HepG2 (cell line): ENCODE results near the gene NSMF. TPM values are rescaled to one million over a fixed set of nuclear protein-coding genes. Genes with fewer than 3 reads are reported as not detected.

Experiments
- CHCHD3 ChIP-seq: sonication (generic); formaldehyde crosslinking; IDR thresholded peaks from 2 replicates; pipeline ENCODE4 v1.8.0; 2022; ENCODE audit warnings: mild to moderate bottlenecking, missing genetic modification reagents, moderate library complexity
- DPF2 ChIP-seq: sonication (generic); formaldehyde crosslinking; IDR thresholded peaks from 2 replicates; pipeline ENCODE4 v1.4.0; 2020; ENCODE audit warnings: mild to moderate bottlenecking, low read depth, missing genetic modification reagents, borderline replicate concordance
- EP300 ChIP-seq, 3 experiments: sonication (generic) in 1 of 3; formaldehyde crosslinking in 1 of 3; IDR thresholded peaks; 2 replicates each; pipeline versions ENCODE4 v1.5.1 to v1.6.1; 2011 to 2020; ENCODE audit warnings: low read depth in 2 of 3, low read length in 2 of 3, borderline replicate concordance in 1 of 3, improper control_type of control experiment in 1 of 3, mild to moderate bottlenecking in 1 of 3, missing genetic modification reagents in 1 of 3, moderate library complexity in 1 of 3
- HDAC1 ChIP-seq: sonication (generic); formaldehyde crosslinking; IDR thresholded peaks from 2 replicates; pipeline ENCODE4 v1.5.1; 2020; ENCODE audit warnings: mild to moderate bottlenecking, missing genetic modification reagents
- KAT7 ChIP-seq: IDR thresholded peaks from 2 replicates; pipeline ENCODE4 v1.6.1; 2018; ENCODE audit warnings: borderline replicate concordance, missing compliant biosample characterization
- MTA3 ChIP-seq: sonication (generic); formaldehyde crosslinking; IDR thresholded peaks from 2 replicates; pipeline ENCODE4 v1.4.0; 2020; ENCODE audit warnings: missing genetic modification reagents
- NFYC ChIP-seq: IDR thresholded peaks from 2 replicates; pipeline ENCODE4 v1.6.1; 2016; ENCODE audit warnings: missing genetic modification reagents, missing compliant biosample characterization
- SALL1 ChIP-seq: sonication (generic); formaldehyde crosslinking; IDR thresholded peaks from 2 replicates; pipeline ENCODE4 v1.8.0; 2022; ENCODE audit warnings: mild to moderate bottlenecking, missing genetic modification reagents
- SOX6 ChIP-seq, 2 experiments: fragments of 450-650 bp in 1 of 2; sonication (generic) in 1 of 2; formaldehyde crosslinking in 1 of 2; IDR thresholded peaks; 2 replicates each; pipeline versions ENCODE4 v1.4.0 to v1.6.1; 2017 to 2020; ENCODE audit warnings: antibody characterized with exemption in 1 of 2, mild to moderate bottlenecking in 1 of 2, missing genetic modification reagents in 1 of 2
- SRY ChIP-seq: sonication (generic); formaldehyde crosslinking; IDR thresholded peaks from 2 replicates; pipeline ENCODE4 v1.8.0; 2022; ENCODE audit warnings: mild to moderate bottlenecking, missing genetic modification reagents
- TEF ChIP-seq: sonication (generic); formaldehyde crosslinking; IDR thresholded peaks from 2 replicates; pipeline ENCODE4 v1.5.0; 2020; ENCODE audit warnings: missing genetic modification reagents
- ZNF224 ChIP-seq: sonication (generic); formaldehyde crosslinking; IDR thresholded peaks from 2 replicates; pipeline ENCODE4 v1.5.0; 2020; ENCODE audit warnings: mild to moderate bottlenecking, missing genetic modification reagents
- ZNF30 ChIP-seq: sonication (generic); formaldehyde crosslinking; IDR thresholded peaks from 2 replicates; pipeline ENCODE4 v1.5.0; 2020; ENCODE audit warnings: mild to moderate bottlenecking, missing genetic modification reagents
- ZNF33A ChIP-seq: sonication (generic); formaldehyde crosslinking; IDR thresholded peaks from 2 replicates; pipeline ENCODE4 v1.5.1; 2020; ENCODE audit warnings: missing genetic modification reagents, mild to moderate bottlenecking, moderate library complexity, borderline replicate concordance
- ZNF740 ChIP-seq: sonication (generic); formaldehyde crosslinking; IDR thresholded peaks from 2 replicates; pipeline ENCODE4 v1.4.0; 2020; ENCODE audit warnings: missing genetic modification reagents
- ZNF746 ChIP-seq: sonication (generic); formaldehyde crosslinking; IDR thresholded peaks from 2 replicates; pipeline ENCODE4 v1.8.0; 2022; ENCODE audit warnings: mild to moderate bottlenecking, missing genetic modification reagents
- ZNF749 ChIP-seq: sonication (generic); formaldehyde crosslinking; IDR thresholded peaks from 2 replicates; pipeline ENCODE4 v1.8.0; 2022; ENCODE audit warnings: mild to moderate bottlenecking, missing genetic modification reagents, moderate library complexity, borderline replicate concordance
- polyA plus RNA-seq, 8 experiments: library from polyadenylated mRNA; depleted of rRNA in 3 of 8; stranded (reverse) in 7 of 8; unstranded in 1 of 8; fragments of >200 nt; fragmentation: Illumina TruSeq in 4 of 8; extraction: Trizol in 4 of 8; gene quantifications; 2 replicates each; pipeline versions ENCODE4 v1.2.1 to v1.2.3, GENCODE V29; 2011 to 2016; ENCODE audit warnings: low read depth in 4 of 8, missing spikeins in 1 of 8, mixed read lengths in 1 of 8; ENCODE audit not compliant: insufficient read depth in 1 of 8
- total RNA-seq, 5 experiments: library from RNA; depleted of rRNA; stranded (reverse); fragments of >200 nt; fragmentation: Illumina TruSeq; extraction: Trizol; gene quantifications; 2 replicates each; pipeline ENCODE4 v1.2.3, GENCODE V29; 2016; ENCODE audit warnings: low read depth in 1 of 5
- TF ChIP-seq, protein P1 (sequence below): IDR thresholded peaks from 2 replicates; pipeline ENCODE4 v1.6.1; 2016; ENCODE audit warnings: missing genetic modification reagents, missing compliant biosample characterization
- TF ChIP-seq, protein P2 (sequence below): sonication (generic); formaldehyde crosslinking; IDR thresholded peaks from 2 replicates; pipeline ENCODE4 v1.4.0; 2020; ENCODE audit warnings: missing genetic modification reagents
- TF ChIP-seq, protein P3 (sequence below): IDR thresholded peaks from 2 replicates; pipeline ENCODE4 v1.6.1; 2016
- TF ChIP-seq, protein P4 (sequence below): sonication (generic); formaldehyde crosslinking; IDR thresholded peaks from 2 replicates; pipeline ENCODE4 v1.4.0; 2020; ENCODE audit warnings: missing genetic modification reagents
- TF ChIP-seq, protein P5 (sequence below): sonication (generic); formaldehyde crosslinking; IDR thresholded peaks from 2 replicates; pipeline ENCODE4 v1.4.0; 2020; ENCODE audit warnings: missing genetic modification reagents, borderline replicate concordance

Gene NSMF
- total and polyA plus RNA-seq, 2 of the 13 experiments (the other 11 are each of a cell fraction or from before 2014, with no cell fraction given): 44.3 to 183 TPM

DNA sequence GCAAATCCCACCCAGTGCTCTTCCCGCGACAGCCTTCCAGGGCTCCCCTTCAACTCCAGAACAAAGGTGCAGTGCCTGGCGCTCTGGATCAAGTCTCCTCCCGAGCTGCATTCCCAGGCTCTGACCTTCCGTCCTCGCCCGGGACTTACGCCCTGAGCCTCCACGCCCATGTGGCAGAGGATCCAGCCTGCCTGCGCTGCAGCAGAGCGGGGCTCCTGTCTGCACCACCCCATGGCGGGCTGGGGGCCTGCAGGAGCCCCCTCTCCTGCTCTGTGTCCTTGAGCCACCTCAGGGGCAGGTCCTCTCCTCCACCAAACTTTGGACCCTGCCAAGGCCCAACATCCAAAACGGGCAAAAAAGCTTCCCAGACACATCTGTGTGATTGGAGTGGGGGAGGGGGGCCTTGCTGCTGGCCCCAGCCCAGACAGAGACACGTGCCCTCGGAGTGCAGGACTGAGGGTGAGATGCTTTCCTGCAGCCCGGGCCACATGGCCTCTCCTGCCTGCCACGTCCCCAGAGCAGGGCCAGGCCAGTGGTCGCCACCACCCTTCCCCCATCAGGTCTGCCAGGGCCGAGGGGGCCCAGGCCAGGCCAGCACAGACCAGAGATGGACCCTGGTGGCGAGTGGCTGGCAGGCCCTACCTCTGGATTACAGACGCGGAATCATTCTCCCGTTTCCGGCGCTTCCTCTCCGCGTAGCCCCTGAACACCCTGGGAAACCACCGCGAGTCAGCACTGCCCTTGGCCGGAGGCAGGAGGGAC, 4.4 kb downstream of the NSMF start (continued):
- TF ChIP-seq ZNF33A (CRISPR knock-in tag): no peak
- peak; percentile 79; the same call in 1 of the 2 replicates for TF ChIP-seq ZNF224 (CRISPR knock-in tag)
- TF ChIP-seq, protein P1, sequence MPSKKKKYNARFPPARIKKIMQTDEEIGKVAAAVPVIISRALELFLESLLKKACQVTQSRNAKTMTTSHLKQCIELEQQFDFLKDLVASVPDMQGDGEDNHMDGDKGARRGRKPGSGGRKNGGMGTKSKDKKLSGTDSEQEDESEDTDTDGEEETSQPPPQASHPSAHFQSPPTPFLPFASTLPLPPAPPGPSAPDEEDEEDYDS (CRISPR knock-in tag): peak; percentile 33; the same call in 1 of the 2 replicates
- peak; percentile 82 for TF ChIP-seq ZNF749 (CRISPR knock-in tag)
- no peak for TF ChIP-seq CHCHD3 (CRISPR knock-in tag)
- TF ChIP-seq, protein P2, sequence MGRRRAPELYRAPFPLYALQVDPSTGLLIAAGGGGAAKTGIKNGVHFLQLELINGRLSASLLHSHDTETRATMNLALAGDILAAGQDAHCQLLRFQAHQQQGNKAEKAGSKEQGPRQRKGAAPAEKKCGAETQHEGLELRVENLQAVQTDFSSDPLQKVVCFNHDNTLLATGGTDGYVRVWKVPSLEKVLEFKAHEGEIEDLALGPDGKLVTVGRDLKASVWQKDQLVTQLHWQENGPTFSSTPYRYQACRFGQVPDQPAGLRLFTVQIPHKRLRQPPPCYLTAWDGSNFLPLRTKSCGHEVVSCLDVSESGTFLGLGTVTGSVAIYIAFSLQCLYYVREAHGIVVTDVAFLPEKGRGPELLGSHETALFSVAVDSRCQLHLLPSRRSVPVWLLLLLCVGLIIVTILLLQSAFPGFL (CRISPR knock-in tag): no peak
- TF ChIP-seq, protein P3, sequence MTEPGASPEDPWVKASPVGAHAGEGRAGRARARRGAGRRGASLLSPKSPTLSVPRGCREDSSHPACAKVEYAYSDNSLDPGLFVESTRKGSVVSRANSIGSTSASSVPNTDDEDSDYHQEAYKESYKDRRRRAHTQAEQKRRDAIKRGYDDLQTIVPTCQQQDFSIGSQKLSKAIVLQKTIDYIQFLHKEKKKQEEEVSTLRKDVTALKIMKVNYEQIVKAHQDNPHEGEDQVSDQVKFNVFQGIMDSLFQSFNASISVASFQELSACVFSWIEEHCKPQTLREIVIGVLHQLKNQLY: peak; percentile 97
- TF ChIP-seq DPF2 (CRISPR knock-in tag): no peak
- no peak for TF ChIP-seq TEF (CRISPR knock-in tag)
- peak; percentile 79; the same call in 1 of the 2 replicates for TF ChIP-seq SRY
- TF ChIP-seq, protein P4, sequence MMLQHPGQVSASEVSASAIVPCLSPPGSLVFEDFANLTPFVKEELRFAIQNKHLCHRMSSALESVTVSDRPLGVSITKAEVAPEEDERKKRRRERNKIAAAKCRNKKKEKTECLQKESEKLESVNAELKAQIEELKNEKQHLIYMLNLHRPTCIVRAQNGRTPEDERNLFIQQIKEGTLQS (CRISPR knock-in tag): peak; percentile 5; the same call in 1 of the 2 replicates
- TF ChIP-seq NFYC: peak; percentile 60
- TF ChIP-seq SOX6 (IDR thresholded peaks at IDR 0.05): no peak
- TF ChIP-seq SOX6 (CRISPR knock-in tag; IDR thresholded peaks at IDR 0.05): peak; percentile 84
- TF ChIP-seq, protein P5, sequence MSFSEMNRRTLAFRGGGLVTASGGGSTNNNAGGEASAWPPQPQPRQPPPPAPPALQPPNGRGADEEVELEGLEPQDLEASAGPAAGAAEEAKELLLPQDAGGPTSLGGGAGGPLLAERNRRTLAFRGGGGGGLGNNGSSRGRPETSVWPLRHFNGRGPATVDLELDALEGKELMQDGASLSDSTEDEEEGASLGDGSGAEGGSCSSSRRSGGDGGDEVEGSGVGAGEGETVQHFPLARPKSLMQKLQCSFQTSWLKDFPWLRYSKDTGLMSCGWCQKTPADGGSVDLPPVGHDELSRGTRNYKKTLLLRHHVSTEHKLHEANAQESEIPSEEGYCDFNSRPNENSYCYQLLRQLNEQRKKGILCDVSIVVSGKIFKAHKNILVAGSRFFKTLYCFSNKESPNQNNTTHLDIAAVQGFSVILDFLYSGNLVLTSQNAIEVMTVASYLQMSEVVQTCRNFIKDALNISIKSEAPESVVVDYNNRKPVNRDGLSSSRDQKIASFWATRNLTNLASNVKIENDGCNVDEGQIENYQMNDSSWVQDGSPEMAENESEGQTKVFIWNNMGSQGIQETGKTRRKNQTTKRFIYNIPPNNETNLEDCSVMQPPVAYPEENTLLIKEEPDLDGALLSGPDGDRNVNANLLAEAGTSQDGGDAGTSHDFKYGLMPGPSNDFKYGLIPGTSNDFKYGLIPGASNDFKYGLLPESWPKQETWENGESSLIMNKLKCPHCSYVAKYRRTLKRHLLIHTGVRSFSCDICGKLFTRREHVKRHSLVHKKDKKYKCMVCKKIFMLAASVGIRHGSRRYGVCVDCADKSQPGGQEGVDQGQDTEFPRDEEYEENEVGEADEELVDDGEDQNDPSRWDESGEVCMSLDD (CRISPR knock-in tag): peak; percentile 86; the same call in 1 of the 2 replicates
- TF ChIP-seq ZNF746 (CRISPR knock-in tag): peak; percentile 78
- peak; percentile 63; the same call in 1 of the 2 replicates for TF ChIP-seq KAT7 (CRISPR knock-in tag)
- peak in 1 of 2 experiments; percentile 70; a peak in 2 of 4 replicates for TF ChIP-seq EP300 (IDR thresholded peaks at IDR 0.05; ENCODE audit: low read depth in 2 of 2, low read length in 2 of 2)
- TF ChIP-seq EP300 (CRISPR knock-in tag; IDR thresholded peaks at IDR 0.05; ENCODE audit: borderline replicate concordance): peak; percentile 84
- TF ChIP-seq ZNF30 (CRISPR knock-in tag): peak; percentile 82; the same call in 1 of the 2 replicates
- TF ChIP-seq SALL1 (CRISPR knock-in tag): peak; percentile 96
- peak; percentile 88 for TF ChIP-seq HDAC1 (CRISPR knock-in tag)
- TF ChIP-seq ZNF740 (CRISPR knock-in tag): peak; percentile 83
- no peak for TF ChIP-seq MTA3
